Skin epidermis (tissue), 12 donors: ENCODE data around the gene CERS3.

ENCODE experiments used
- H3K27ac ChIP-seq, 21 experiments: fragments of 200-600 bp; sonication (generic) in 11 of 21; one replicate each; pipeline ENCODE4 v1.5.0; 2020; ENCODE audit warnings: mild to moderate bottlenecking in 3 of 21, inconsistent platforms in 2 of 21, moderate library complexity in 2 of 21
- H3K4me3 ChIP-seq, 7 experiments: fragments of 200-600 bp; sonication (generic) in 2 of 7; one replicate each; pipeline ENCODE4 v1.5.0; 2020; ENCODE audit warnings: inconsistent platforms in 2 of 7, mild to moderate bottlenecking in 2 of 7, moderate library complexity in 1 of 7

Gene CERS3

DNA sequence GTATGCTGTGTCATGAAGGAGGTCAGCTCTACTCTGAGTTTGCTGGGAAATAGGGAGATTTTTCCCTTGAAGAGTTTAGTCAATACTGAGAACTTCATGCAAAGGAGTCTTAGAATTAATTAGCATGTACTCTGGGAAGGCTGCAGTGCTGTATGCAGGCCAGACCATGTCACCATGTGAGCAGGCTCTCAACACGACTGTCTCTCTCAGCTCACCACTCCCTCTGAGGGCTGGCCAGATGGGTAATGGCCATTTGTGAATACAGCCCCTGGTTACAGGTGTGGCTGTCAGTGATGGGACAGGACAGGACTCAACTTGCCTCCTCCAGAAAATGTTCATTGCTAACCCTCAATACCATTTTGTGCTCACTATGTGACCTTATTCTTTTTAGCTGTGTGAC lies 5.1 kb upstream of the CERS3 start:
- no peak overlapping the region for H3K4me3 ChIP-seq
- H3K27ac ChIP-seq, result peak overlapping the region in 1 of 21 experiments; percentile 36

DNA sequence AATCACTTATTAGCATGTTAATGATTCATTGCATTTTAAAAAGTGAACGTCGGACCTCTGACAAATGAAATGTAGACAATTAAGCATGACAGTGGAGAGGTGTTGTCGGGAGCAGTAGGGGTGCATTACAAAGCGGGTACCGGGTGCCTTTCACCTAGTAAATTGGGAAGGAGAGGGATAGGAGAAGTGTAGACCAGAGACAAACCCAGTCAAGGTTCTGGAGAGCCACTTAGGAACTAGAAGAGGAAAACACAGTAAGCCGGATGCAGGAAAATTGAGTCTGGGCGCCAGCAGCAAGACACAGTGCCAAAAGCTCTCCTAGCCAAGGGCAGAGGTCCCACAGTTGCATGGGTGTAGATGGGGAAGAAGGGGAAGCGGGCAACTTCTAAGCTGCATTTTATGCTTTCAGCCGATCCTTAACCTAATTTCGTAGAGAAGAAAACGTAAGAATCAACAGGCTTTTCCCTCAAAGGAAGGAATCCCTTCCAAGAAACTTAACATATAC lies 3.1 kb upstream of the CERS3 start:
- no peak overlapping the region for H3K4me3 ChIP-seq
- no peak overlapping the region for H3K27ac ChIP-seq

DNA sequence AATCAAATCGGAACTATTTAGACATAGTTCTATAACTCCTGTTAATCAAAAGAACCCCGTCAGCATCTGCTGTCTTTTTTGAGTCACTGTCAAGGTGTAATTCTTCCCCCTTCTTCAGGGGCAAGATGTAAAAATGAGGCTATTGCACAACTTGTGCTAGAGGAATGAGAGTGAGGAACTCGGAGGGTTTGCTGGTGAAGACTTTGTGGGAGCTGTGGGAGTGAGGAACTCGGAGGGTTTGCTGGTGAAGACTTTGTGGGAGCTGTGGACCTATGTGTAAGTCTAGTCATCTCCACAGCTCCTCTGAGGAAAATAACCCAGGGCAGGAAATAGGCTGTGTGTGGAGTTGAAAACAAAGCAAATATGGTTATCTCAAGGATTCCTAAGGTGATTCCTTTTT lies 2.5 kb upstream of the CERS3 start:
- Histone ChIP-seq H3K27ac (no peak overlapping the region), H3K4me3 (no peak overlapping the region)

DNA sequence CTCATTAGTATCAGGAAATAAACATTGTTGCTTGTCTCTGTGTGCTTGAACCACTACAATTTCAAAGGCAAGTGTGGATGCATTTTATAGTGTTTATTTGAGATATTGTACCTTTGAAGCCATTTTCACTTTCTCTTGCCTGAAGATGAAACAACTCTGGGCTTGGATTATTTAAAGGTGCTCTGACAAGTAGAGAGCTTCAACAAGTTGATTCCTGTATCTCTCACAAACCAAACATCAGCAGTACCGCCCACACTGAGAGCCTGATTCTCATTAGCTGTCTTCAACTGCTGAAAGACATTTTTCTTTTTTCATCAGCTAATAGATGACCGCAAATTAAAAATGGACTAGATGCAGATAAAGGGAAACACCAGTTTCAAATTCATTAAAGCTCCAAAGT lies 806 bp upstream of the CERS3 start:
- Histone ChIP-seq H3K4me3 (peak overlapping the region in 3 of 7 experiments; percentile 8 to 48 (median 20)), H3K27ac (peak overlapping the region in 17 of 21 experiments; percentile 11 to 86 (median 80))

DNA sequence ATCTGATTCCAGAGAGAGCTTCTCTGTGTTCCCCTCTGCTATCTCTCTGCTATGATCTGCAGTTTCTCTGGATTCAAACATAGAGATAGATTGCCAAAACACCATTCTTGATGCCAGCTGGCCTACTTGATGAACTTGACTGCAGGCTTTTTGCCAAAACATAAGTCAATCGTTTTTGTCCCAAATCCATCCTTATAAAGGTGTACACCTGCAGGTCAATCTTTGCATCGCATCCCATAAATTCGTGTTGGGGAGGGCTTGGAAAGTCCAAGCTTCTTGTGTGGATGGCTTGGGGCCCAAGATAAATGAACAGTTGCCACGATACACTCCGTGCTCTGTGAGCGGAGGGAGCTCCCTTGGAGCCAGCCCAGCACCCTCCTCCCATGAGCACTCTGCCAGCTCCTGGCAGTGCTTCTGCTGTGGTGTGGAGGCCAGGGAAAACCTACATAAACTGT lies 2.7 kb downstream of the CERS3 start:
- Histone ChIP-seq H3K4me3 (peak overlapping the region in 3 of 7 experiments; percentile 1 to 48 (median 11)), H3K27ac (peak overlapping the region in 3 of 21 experiments; percentile 10 to 77 (median 18))

DNA sequence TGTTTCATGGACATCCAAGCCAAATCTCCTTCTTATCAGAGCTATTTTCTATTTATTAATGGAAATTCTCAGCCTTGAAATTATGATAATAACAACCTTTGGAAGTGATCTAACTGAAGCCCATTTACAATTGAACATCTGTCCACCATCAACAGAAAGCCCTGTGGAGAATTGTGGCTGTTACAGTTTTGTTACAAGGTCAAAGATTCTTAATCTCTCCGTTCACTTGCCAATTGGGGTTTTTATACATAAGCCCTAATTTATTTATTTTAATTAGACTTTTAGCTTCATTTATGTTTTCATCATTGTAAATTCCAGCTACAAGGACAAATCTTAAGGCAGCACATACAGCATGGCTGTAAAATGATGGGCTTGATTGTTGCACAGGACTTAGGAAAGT lies 3.3 kb downstream of the CERS3 start:
- Histone ChIP-seq H3K27ac (peak overlapping the region in 2 of 21 experiments; percentile 18 to 39), H3K4me3 (peak overlapping the region in 2 of 7 experiments; percentile 1 to 48)

DNA sequence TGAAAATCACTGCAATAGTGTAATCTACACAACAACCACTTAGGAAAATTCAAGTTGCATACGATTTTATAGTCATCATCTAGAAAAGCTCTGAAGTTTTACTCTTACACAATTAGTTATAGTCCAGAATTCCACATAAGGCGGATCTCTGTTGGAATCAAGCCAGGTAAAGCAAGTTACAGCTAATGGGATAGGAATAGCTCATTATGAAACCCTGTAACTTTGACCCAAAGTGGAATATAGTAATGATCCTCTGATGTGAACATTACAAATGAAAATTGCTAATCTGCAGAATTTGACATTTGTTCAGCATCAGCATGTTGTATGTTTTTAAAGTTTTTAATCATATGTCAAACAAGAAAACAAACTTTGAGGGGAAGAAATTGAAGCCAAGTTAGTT lies 4.4 kb downstream of the CERS3 start:
- Histone ChIP-seq H3K27ac (no peak overlapping the region), H3K4me3 (no peak overlapping the region)

DNA sequence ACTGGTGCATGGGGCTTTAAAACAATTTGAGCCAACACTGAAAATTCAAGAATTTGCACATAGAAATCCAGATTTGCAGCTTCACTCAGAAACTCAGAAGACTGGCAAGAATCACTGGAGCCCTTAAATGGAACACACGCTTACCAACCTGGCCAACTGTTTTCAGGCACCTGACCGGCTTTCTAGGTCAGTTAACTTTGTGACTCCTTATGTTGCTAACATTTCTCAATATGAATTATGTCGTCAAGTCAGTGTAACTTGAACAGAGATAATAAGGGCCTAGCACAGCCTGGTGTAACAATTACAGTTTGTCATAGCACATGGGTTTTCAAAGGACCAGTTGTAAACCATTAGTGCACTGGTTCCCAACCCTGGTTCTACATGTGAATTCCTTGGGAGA lies 6.8 kb downstream of the CERS3 start:
- no peak overlapping the region for H3K27ac ChIP-seq
- H3K4me3 ChIP-seq, result no peak overlapping the region

DNA sequence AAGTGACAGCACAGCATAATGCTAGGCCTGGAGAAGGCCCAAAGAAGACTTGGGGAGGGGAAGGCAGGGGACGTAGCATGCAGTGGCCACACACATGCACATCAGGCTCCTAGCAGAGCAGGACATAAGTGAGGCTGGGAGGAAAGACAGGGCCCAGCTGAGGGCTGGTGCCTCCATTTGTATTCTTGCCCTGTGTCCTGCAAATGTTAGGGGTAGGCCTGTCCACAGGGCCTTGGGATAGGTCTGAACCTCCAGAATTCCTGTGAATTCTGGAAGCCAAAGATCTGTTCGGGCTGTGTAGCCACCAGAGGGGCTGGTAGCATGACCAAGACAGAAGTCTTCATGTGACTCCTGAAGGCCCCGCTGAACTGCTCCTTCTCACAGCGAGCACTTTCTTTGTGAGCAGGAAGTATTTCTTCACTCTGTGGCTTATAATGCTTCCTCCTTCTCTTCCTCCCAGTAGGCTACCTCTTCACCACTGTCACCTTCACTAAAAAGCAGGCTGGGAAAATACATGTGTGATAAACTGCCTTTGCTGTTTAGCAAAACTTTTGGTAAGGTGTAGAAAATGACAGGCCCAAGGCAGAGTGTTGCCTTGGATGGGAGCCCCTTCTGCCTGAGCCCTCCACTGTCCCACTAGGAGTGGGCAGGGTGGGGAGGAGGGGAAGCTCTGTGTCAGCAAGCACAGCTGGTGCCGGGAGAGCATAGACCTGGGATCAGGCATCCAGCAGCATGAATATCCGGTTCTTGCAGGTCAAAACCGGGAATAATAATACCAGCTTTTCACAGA lies 8.4 kb downstream of the CERS3 start:
- peak overlapping the region in 1 of 21 experiments; percentile 3 for H3K27ac ChIP-seq
- no peak overlapping the region for H3K4me3 ChIP-seq

DNA sequence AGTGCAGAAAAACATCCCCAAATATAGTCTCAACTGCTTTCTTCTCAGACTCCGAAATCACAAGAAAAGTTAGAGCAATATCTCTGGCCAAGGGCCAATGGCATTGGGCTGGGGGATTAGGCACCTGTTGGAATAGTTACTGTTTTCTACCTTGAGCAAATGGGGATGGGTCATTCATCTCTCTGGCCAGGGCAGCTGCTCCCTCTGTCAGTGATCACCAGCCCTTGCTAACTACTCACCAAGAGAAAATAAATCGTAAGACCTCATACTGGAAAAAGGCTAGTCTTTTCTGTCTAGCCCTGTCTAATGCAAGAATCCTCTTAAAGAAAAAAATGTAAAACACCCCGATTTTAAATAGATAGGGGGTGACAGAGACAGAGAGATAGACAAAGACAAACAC lies 10.9 kb downstream of the CERS3 start:
- H3K27ac ChIP-seq, result peak overlapping the region in 1 of 21 experiments; percentile 25
- no peak overlapping the region for H3K4me3 ChIP-seq

DNA sequence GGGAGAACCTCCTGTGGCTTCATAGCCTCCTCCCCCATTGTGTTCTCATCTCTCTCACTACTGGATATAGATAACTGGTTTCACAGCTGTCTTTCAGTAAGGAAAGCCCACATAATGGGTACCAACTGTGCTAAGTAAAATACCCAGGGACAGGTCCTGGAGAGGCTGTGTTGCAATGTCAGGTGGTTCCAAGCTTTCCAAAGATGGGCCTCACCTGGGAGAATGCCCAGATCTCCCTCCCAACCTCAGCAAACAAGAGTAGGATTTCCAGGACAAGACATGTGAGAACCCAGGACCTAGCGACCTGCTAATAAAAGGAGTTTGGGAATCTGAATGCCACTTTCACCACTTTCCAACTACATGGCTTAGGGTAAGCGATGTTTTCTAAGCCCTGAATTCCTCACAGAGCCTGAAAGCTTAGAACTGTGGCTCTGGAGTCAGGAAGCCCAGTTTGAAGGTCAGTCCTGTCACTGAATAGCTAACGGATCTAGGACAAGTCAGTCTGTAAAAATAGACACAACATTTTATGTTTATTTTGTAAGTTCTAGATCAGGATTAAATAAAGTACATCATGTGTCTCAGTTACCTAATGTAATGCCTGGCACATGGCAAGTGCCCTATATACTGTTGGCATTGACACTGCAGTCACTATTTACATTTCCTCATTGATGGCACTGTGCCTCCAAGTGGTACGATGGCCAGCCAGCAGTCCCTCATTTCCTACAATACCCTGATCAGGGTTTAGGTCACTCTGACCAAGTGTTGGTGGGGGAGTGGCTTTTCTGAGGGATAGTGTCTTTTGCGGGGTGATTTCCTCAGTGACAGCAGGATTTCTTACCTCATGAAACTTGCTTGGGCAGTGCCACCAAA lies 11.9 kb downstream of the CERS3 start:
- H3K4me3 ChIP-seq, result no peak overlapping the region
- H3K27ac ChIP-seq, result no peak overlapping the region

DNA sequence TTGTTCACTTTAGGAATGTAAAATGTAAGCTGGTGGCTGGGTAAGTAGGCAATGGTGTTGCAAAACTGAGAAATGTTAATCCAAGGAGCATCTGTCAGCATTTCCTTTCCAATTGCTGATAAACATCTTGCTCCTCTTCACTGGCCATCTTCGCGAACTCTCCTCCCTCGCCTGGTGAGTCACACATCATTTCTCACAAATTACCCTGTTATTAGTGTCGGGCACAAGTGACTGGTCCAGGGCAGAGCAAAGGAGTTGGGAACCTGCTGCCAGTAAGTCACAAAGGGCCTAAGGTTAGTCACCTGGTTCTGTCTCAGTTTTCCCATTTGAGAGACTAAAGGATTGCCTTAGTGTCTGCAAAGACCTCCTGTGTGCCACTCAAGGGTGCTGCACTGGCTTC lies 13.0 kb downstream of the CERS3 start:
- Histone ChIP-seq H3K4me3 (no peak overlapping the region), H3K27ac (no peak overlapping the region)

DNA sequence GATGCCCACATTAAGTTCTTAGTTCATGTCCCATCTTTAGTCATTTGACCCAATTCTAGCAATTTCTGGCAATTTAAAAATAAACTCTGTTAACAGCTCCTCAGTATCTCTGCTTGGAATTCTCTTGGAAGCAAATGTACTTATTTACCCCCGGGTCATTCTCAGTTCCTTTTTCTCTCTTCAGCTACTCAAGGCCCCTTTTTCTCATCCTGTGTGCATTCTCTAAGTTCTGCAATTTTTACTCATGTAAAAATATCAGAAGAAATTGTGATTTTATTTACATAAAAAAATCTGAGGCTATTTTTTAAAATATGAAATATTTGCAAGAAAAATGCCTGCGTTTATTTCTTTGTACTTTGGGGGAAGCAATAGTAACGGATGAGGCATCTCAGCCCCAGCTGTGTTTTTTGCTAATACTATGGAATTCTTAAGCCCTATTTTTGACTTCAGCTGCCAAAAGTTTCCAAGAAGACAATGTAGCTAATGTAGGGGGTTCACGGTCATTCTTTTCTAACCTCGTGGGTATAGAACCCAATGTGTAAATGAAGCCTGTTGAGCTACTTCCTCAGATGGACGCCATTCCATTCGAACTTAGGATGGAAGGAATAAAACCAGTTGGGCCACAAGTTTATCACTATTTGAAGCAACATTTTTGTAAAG lies 20.0 kb downstream of the CERS3 start:
- H3K27ac ChIP-seq, result no peak overlapping the region
- no peak overlapping the region for H3K4me3 ChIP-seq

DNA sequence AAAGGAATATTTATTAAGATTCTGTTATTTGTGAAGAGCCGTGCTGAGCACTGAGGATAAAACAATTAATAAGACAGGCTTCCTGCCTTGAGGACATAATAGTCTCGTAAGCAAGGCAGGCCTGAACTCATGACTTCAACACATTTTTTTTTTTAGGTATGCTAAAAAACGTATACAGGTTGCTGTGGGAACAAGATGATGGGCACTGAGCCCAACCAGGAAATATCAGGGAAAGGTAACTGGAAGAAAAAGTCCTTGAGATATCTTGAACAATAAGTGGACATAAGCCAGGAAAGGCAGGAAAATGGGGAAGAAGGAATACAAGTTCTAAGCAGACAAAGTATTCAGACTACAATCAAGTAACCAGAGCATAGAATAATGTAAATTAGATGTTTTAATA lies 26.1 kb downstream of the CERS3 start:
- H3K4me3 ChIP-seq, result no peak overlapping the region
- no peak overlapping the region for H3K27ac ChIP-seq

DNA sequence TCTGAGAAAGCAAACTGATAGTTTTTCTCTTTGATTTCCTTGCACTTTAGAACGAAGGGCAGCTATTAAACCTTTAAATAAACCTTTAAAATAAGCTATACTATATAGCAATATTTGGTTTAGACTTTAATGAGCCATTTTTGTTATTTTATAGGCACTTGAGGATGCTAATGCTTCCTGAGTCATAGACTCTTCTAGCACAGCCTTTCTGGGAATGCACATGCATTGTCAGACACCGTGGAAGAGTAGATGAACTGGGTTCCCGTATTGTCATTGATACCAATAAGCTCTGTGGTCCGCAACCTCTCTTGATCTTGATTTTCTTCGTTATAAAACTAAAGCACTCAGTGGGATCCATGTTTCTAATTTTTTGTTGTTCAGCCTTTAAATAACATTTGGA lies 27.6 kb downstream of the CERS3 start:
- no peak overlapping the region for H3K27ac ChIP-seq
- no peak overlapping the region for H3K4me3 ChIP-seq

DNA sequence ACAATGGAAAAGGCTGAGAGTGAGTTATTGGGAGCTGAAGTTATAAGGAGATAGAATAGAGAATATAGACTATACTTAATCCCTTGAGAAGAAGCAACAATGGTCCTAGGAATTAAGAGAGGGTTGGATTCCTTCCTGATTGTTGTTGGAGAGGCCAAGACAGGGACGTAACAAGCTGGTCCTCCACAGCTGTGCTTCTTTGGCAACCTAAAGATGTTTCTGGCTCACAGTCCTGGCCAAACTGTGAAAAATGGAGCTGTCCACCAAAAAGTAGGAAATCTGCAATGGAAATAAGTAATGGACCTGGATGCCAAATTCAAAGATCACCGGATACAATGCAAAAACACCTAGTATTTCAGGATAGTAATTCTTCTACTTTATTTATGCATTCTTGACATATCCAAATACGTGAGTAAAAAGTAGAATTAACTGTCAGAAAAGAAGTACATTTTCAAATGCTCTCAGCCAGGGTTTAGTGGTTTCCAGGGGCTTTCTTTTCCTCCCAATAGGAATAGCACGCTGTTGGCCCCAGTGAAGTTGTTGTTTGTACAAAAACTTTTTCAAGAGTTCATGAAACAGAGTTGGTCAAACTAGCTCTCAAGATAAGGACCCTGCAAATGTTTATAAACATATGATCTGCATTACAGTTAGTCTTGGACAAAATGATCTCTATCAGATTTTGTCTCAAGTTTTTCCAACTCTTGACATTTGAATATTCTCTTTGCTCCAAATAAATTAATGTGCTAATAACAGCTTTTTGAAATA lies 28.3 kb downstream of the CERS3 start:
- H3K27ac ChIP-seq, result no peak overlapping the region

DNA sequence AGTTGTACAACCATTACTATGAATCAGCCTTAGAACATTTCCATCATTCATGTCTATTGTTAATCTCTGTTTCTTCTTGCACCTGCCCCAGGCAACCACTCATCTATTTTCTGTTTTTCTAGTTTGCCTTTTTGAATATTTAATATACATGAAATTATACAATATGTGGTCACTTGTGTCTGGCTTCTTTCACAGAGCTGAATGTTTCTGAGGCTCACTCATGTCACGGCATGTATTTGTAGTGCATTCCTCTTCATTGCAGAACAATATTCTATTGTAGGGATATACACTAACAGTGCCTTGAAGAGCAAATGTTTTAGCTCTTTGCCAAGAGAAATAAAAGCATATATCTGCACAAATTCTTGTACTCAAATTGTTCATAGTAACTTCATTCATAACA lies 32.9 kb downstream of the CERS3 start:
- Histone ChIP-seq H3K4me3 (no peak overlapping the region), H3K27ac (no peak overlapping the region)

More for the DNA sequence above, 28.3 kb downstream of the CERS3 start:
- H3K4me3 ChIP-seq, result no peak overlapping the region

DNA sequence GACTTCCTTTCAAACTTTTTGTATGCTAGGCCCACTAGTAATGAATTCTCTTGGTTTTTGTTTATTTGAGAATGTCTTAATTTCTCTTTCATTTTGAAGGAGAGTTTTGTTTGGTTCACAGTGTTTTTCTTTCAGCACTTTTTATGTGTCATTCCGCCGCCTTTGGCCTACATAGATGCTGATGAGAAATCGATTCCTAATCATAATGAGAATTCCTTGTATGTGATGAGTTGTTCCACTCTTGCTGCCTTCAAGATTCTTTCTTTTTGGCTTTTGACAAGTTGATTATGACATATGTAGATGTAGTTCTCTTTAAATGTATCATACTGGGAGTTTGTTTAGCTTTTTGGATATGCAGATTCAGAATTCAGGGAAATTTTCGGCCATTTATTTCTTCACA lies 35.5 kb downstream of the CERS3 start:
- no peak overlapping the region for H3K4me3 ChIP-seq
- H3K27ac ChIP-seq, result no peak overlapping the region

DNA sequence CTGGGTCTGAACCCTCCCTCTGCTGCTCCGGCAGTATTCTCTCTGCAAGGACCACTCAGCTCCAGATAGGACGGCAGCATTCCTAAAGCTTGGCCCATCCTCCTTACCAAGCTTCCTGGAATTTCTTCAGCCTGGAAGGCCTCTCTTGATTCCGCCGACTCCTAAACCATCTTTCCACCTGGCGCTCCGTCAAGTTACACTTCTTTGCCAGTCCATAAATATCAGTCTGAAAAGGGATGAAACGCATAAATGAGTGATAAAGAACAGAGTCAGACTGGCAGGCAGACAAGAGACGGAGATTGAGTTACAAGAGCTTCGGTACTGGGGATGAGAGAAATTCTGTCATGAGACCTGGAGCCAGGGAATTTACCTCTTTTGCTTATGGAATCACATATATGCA lies 44.3 kb downstream of the CERS3 start:
- Histone ChIP-seq H3K4me3 (no peak overlapping the region), H3K27ac (no peak overlapping the region)
